Measurements from ENCODE around the gene TNNI3K. TPM values are rescaled to one million over a fixed set of nuclear protein-coding genes. Genes with fewer than 3 reads are reported as not detected.

TNNI3K gene
- total RNA-seq (2022; extraction: Qiagen RNA extraction): 0.18 TPM in 1 of 5 replicates, not detected in the others

GRCh38 chr1:74235153-74235552 lies at the start of gene TNNI3K:
TSS of gene TNNI3K (plus strand) at chr1:74235387. CDS start at chr1:74235452, 65 bp downstream.

GRCh38 chr1:74197657-74198552 lies 37.3 kb upstream of the TNNI3K start, which contains the start of the genes FPGT and LRRIQ3:
TSS of gene FPGT (plus strand) at chr1:74198242. CDS start at chr1:74198279, 37 bp downstream.
TSS of gene LRRIQ3 (minus strand) at chr1:74198176. CDS start at chr1:74183684, 14,492 bp downstream.

GRCh38 chr1:74512170-74512915 lies 277.2 kb downstream of the TNNI3K start, which contains the start of gene LRRC53:
TSS of gene LRRC53 (minus strand) at chr1:74512611. CDS start at chr1:74483349, 29,262 bp downstream.

Other genes starting within 250 kb of the TNNI3K start
- 0.54 to 0.82 TPM (median 0.74 TPM) in 5 replicates for gene LRRIQ3, start 37.2 kb upstream of the TNNI3K start, total RNA-seq (2022; extraction: Qiagen RNA extraction)
- 4.6 to 8.4 TPM (median 7.4 TPM) in 5 replicates for gene FPGT, start 37.1 kb upstream of the TNNI3K start, total RNA-seq (2022; extraction: Qiagen RNA extraction)